HG03342 (cell line): Measurements from ENCODE around the gene DIDO1.

Experiments
- ATAC-seq: cut with Tn5 transposase; IDR thresholded peaks from one replicate; pipeline ENCODE4 v1.9.1; 2021; ENCODE audit warnings: mild to moderate bottlenecking, moderate library complexity; ENCODE audit not compliant: unreplicated experiment

Gene DIDO1

DNA sequence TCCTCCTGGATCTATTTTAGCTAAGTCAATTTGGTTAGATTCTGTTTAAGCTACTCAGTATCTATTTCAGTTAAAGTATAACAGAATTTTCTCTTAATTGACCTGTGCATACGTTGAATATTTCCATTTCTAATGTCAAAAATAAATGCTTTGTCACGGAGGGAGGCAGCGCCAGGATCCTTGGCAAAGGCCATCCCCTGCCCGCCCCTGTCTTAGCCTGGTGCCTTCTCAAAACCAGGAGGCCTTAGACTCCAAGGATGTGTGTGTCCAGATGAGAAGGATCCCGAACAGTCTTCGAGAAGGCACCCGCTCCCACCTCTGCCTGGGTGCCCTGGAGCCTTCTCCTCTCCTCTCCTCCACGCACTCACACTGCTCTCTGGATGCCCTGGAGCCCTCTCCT is 87.0 kb downstream of the DIDO1 start:
- ATAC-seq, result no peak

DNA sequence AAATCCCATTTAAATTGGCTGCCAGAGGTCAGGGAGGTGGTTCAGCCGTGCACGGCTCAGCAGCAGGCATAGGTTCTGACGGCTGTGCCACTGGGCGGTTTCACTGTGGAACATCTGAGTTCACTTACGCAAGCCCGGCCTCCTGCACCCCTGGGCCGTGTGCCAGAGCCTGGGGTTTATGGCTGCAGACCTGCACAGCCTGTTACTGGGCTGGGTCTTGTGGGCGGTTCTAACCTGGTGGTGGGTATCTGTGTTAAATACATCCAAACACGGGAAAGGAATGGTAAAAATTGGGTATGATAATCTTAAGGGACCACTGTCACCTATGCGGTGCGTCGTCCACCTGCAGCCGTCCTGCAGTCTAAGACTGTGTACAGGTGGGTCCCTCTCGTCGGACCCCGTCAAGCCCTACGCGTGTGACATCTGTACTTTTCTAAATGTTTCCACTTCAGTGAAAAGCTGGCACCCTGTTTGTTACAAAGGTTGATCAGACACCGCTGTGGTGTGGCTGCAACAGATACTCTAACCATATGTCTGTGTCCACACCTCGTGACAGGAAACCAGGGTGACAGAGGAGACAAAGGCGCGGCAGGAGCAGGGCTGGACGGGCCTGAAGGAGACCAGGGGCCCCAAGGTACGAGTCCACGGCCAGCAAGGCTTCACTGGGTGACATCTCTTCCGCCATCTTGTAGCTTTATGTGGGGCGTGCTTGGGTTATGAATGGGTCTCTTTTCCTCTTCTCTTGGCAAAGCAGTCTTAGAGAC is 88.0 kb downstream of the DIDO1 start:
- no peak for ATAC-seq

DNA sequence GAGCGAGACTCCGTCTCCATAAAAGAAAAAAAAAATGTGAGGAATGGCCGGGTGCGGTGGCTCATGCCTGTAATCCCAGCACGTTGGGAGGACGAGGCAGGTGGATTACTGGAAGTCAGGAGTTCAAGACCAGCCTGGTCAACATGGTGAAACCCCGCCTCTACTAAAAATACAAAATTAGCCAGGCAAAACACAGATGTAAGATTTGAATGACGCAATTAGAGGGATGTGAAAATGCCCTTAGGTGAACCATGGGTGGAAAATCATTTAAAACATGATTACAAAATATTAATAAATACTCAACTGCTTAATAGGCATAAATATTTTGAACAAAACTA is 88.5 kb downstream of the DIDO1 start:
- no peak for ATAC-seq

DNA sequence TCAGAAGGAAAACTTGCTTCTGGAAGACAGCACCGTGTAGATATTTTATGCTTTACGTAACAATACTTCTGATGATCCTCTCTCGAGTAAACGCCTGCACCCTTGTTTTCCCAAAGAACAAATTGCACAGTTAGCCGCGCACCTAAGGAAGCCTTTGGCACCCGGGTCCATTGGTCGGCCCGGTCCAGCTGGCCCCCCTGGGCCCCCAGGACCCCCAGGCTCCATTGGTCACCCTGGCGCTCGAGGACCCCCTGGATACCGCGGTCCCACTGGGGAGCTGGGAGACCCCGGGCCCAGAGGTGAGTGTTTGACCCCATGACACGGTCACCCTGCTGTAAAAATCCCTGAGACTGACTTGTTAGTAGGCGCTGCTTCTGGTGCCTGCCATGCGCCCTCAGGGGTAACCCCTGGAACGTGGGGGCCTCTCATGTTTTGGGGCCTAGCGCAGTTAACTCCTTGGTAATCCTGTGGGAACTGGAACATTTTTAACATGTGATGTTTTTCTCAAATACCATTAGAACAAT is 89.3 kb downstream of the DIDO1 start:
- ATAC-seq, result no peak

DNA sequence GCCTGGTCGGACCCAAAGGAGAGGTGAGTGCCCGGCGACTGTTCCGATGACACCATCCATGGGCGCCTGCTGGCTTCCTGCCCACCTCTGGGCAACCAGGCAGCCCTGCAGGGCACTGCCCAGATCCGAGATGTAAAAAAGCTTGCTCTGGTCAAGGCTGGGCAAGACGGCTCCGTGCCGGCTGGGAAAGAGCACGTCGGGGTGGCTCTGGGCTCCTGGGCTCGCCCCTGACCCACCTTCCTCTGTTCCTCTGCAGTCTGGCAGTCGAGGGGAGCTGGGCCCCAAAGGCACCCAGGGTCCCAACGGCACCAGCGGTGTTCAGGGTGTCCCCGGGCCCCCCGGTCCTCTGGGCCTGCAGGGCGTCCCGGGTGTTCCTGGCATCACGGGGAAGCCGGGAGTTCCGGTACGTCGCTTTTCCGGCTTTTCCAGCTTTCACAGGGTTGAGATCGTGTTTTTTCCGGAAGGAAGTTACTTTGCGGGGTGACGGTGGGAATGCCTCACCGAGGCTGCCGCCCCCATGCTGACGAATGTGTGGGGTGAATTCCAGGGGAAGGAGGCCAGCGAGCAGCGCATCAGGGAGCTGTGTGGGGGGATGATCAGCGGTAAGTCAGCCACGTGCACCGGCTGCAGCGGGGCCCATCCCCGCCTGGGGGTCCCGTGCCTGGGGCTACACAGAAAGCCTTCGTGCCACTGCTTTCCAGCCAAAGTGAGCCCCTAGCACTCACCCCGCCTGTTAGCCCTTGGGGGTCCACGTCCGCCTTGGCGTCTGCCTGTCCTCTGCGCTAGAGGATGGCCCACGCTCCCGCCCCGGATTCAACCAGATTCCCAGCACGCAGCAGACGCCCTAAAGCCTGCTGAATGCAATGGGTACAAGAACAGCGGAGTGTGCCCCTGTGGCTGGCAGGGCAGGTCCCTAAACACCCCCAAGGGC is 90.1 kb downstream of the DIDO1 start:
- ATAC-seq, result no peak

DNA sequence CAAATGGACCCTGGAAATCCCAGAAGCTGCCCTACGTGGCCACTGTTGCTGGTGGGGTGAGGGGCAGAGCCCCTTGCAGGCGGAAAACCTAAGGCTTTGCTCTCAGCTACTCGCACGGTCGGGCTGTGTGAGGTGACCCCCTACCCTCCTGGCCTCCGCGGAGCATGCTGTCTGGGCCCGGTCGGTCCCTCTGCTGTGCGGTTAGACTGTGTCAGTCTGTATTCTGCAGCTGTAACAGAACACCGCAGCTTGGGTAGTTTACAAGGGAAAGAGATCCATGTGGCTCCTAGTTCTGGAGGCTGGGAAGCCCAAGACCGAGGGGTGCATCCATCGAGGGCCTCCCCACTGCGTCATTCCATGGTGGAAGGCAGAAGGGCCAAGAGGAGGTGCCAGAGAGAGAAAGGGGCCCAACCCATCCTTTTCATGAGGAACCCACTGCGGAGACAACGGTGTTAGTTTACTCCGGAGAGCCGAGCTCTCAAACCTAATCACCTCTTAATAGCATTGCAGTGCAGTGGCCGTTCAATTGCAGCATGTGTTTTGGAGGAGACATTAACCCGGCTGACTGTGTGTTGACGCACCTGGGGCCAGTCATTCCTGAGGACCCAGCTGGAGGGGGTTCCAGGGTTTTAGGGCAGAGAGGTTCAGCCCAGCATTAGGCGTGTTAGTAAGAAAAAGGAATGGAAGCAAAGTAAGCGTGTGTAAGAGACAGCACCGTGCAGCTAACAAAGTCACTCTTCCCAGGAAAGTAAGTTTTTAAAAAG is 91.2 kb downstream of the DIDO1 start:
- no peak for ATAC-seq

DNA sequence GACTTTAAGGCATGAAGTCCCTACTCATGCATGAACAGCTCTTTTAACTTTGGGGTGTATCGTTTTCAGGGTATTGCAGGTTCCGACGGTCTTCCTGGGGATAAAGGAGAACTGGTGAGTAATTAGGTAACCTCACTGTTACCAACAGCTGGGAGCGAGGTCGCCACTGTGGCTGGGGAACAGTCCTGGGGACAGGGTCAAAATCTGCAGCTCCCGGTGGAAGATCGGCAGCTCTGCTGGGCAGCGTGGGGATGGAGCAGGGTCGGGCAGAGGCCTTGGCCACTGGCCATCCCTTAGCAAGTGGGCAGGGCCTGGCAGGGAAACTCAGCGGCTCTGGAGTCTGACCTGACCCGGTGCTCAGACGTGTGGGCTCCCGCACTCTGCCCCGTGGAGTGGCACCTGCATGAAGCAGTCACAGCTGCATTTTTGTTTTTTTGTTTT is 93.3 kb downstream of the DIDO1 start:
- no peak for ATAC-seq

DNA sequence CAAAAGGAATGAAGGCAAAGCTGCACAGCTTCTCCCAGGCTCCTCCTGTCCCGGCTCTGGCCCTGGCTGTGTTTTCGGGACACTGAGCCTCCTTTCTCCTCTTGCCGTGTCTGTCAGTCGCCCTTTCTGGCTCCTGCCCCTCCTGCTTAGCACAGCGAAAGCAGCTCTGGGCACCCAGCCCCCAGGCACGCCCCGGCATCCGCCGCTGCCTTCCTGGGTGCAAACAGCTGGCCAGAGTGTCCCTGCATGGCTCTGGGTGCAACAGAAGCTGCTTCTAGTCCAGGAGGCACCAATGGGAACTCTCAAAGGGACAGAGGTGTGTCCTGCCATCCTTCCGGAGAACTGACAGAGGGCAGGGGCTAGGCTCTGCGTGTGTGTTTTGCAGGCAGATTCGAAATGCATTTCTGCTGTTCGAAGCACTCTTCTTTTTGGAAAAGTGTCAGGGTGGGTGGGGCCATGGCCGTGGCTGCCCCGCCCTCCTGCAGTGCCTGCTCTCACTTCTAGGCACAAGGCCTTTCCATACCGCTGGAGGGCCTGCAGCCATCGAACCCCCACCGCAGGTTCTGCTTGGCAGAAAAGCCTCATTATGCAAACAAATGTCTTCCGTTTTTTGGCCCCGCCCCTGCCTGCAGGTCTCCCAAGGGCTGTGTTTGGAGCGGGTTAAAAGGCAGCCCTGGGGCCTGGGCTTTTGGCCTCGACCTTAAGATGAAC is 93.9 kb downstream of the DIDO1 start:
- ATAC-seq, result no peak

DNA sequence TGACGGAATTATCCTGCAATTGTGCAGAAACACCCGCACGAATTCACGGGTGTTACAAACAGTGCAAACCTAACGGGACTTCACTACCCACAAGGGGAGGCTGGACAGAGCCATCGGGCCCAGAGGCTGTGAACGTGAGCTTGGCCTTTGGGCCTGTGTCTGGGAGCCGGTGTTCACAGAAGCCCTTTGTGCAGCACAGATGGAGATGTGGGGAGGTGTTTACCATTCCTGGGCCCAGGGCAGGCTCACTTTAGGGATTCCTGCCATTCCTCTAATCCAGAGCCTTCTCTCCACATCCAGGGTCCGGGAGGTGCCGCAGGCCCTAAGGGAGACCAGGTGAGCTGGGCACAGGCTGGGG is 94.5 kb downstream of the DIDO1 start:
- ATAC-seq, result no peak

DNA sequence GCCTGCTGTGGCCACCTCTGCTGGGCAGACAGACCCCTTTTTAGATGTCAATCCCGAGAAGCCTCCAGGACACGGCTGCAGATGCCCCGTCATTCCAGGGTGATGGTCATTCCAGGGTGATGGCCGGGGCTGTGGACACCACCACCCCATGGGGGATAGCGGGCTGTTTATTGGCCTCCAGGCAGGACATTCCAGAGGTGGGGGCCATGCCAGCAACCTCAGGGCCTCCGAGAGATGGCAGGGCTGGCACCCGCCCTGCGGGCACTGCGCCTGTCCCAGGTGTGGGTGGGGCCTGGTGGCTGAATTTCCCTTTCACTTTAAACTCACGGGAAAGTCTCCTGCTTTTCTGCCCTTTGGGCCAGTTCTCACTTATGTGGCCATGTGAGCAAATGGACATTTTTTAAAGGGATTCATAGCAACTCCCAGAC is 94.9 kb downstream of the DIDO1 start:
- no peak for ATAC-seq

DNA sequence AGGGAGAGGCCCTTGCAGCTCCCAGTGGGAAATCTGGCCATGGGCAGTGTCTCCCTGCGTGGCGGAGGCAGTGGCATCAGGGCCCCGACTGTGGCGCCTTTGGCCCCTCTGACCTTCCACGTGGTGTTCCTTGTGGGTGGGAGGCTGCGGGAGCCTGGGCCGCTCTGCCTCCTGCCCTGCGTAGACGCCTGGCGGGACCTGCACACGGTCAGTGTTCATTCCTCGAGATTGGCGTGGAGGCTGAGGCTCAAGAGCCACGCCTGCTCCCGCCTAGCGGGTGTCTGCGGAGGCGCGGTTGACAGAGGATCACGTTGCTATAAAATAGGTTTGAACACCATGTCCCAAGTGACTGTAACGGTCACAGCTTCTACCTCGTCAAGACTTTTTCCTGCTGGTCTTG is 95.5 kb downstream of the DIDO1 start:
- no peak for ATAC-seq

DNA sequence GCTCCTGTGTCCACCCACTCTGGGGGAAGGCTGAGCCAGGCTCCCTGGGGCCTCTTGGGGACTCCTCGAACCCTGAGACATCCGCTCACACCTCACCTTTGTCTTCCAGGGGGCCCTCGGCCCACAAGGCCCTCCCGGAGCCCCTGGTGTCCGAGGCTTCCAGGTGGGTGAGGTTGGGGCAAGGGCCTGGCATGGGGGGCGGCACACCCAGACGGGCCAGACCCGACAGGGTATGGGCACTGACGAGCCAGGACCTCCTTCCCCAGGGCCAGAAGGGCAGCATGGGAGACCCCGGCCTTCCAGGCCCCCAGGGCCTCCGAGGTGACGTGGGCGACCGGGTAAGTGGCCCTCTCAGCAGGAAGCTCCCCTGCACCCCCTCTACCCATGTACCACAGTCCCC is 96.1 kb downstream of the DIDO1 start:
- ATAC-seq, result no peak

DNA sequence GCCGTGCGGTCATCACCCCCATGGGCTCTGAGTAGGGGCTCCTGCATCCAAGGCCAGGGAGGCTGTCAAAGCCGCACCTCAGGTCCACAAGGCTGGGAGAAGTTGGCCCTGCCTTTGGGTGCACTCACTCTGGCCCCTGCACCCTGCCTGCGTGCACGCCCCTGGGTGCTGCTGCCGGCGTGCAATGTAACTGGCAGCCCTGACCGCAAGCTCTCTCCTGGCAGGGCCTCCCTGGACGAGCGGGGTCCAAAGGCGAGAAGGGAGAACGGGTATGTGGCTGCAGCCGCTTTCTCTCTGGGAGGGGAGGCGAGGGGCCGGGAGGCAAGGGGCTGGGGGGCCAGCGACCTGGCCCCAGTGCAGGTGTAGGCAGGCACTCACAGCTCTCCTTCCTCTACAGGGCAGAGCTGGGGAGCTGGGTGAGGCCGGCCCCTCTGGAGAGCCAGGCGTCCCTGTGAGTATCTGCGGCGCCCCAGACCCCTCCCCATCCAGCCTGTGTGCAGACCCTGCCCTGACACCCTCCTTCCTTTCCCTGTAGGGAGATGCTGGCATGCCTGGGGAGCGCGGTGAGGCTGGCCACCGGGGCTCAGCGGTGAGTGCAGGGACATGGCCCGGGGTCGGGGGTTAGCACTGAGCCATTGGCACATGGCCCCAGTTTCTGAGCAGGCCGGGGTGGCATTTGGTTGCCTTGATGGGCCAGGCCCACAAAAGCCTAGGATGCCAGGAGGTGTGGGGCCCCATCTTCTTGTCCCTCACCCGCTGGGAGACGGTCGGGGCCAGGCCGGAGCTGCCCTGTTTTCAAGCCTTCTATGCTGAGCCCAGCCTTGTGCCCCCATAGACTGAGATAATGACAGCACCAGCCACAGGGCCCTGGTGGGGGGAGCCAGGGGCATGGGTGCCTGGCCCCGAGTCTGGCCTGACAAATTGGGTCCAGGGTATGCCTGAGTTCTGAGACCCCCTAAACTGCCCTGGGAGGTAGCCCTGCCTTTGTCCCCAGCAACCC is 96.8 kb downstream of the DIDO1 start:
- ATAC-seq, result no peak

DNA sequence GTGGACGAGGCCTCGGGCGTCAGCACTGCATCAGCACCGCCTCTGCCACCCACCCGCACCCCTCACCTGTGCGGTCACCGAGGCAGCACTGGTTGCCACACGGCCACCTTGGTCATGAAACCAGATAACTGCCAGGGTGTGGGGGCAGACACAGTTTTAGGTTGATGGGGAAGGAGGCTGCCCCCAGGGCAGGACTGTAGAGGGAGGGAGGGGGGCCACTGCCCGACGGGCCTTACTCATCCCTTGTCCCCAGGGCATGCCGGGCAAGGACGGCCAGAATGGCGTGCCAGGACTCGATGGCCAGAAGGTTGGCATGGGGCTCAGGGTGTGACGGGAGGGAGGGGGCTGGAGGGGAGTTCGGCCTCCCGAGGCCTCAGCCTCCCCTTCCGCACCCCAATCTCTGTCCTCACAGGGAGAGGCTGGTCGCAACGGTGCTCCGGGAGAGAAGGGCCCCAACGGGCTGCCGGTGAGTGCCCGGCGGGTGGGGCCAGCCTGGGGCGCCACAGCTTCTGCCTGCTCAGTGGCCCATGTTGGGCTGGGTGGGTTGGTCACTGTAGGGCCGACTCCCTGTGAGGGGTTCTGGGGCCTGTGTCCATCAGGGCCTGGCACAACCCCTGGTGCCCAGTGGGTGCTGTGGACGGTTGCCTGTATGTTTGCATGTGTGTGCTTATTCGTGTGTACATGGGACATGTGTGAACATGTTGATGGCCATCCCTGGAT is 97.6 kb downstream of the DIDO1 start:
- no peak for ATAC-seq

DNA sequence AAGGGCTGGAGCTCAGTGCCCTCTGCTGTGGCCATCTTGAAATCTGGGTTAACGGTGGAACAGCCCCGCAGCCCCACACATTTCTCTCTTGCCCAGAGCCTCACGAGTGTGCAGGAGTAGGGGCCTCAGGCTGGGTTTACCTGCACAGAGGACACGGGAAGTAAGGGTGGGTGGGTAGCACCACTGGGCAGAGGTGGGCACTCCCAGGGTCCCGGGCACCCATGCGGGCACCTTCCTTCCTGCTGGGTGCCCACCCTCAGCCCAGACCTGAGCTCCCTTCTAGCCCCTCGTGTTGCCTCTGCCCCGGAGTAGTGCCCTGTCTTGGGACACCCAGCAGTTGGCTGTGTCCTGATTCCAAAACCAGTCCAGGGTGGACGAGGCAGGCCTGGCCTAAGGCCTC is 98.3 kb downstream of the DIDO1 start:
- ATAC-seq, result no peak
